Measurements from ENCODE around the gene ERRFI1.

DNA sequence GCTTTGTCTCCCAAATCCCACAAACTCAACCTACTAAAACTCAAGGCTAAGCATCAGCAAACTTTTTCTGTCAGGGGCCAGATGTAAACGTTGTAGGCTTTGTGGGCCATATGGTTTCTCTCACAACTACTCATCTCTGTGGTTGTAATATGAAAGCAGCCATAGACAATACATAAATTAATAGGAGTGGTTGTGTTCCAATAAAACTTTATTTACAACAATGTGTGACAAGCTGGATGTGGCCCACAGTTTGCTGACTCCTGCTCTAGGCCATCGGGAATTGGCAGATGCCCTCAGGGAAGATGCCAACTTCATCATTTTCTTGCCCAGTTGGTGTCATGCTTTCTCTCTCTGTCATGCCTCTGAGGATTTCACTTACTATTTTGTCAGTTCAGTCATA, 17.5 kb upstream of the ERRFI1 start:
- TF ChIP-seq CTCF (IDR thresholded peaks at IDR 0.05; ENCODE audit: low read depth, low read length) (no peak), EZH2phosphoT487 (IDR thresholded peaks at IDR 0.05; ENCODE audit: low read depth) (no peak)
